ENCODE measurements around the gene TECTB.

- no peak for TF ChIP-seq ZNF274 (IDR thresholded peaks at IDR 0.05; ENCODE audit: low read depth, low read length)
- TF ChIP-seq SUZ12 (IDR thresholded peaks at IDR 0.05; ENCODE audit: extremely low read depth, insufficient read depth, insufficient read length): no peak
Measured at GRCh38 chr10:112282086-112282485, 1.1 kb upstream of the TECTB start.
